Measurements from ENCODE around the gene NFKB2.

DNA sequence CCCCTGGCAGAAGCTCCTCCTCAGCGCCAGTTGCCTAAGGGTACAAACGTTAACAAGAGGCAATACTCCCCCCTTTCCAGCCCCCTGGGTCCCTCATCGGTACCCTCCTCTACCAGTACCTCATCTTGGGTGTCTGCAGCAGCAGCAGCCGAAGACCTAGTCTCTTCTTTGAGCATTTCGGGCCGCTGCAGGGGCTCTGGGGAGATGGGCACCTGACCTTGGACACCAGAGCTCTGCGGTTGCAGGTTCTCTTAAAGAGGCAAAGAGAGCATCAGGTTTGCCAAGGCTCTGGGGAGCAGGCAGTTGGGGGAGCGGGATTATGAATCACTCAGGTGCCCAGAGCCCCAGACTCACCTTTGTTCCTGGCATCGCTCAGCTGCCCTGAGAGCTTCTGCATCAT, 28.6 kb downstream of the NFKB2 start:
- no peak for TF ChIP-seq RFX5 (IDR thresholded peaks at IDR 0.05; ENCODE audit: borderline replicate concordance, low read depth, low read length)
- TF ChIP-seq EP300 (IDR thresholded peaks at IDR 0.05; ENCODE audit: borderline replicate concordance in 1 of 2, low read depth in 2 of 2, low read length in 2 of 2) = no peak
- TF ChIP-seq, protein P1, sequence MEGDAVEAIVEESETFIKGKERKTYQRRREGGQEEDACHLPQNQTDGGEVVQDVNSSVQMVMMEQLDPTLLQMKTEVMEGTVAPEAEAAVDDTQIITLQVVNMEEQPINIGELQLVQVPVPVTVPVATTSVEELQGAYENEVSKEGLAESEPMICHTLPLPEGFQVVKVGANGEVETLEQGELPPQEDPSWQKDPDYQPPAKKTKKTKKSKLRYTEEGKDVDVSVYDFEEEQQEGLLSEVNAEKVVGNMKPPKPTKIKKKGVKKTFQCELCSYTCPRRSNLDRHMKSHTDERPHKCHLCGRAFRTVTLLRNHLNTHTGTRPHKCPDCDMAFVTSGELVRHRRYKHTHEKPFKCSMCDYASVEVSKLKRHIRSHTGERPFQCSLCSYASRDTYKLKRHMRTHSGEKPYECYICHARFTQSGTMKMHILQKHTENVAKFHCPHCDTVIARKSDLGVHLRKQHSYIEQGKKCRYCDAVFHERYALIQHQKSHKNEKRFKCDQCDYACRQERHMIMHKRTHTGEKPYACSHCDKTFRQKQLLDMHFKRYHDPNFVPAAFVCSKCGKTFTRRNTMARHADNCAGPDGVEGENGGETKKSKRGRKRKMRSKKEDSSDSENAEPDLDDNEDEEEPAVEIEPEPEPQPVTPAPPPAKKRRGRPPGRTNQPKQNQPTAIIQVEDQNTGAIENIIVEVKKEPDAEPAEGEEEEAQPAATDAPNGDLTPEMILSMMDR (IDR thresholded peaks at IDR 0.05; ENCODE audit: control extremely low read depth in 1 of 3, insufficient read depth in 1 of 3, low read depth in 1 of 3, low read length in 3 of 3) = no peak
- no peak for TF ChIP-seq POLR2AphosphoS5 (IDR thresholded peaks at IDR 0.05; ENCODE audit: low read depth, low read length)
- TF ChIP-seq NRF1 (IDR thresholded peaks at IDR 0.05; ENCODE audit: low read depth, low read length) = no peak
- no peak for TF ChIP-seq SRF (IDR thresholded peaks at IDR 0.05; ENCODE audit: low read depth, low read length)
- TF ChIP-seq BACH1 (IDR thresholded peaks at IDR 0.05; ENCODE audit: low read length) = no peak
- TF ChIP-seq, protein P2, sequence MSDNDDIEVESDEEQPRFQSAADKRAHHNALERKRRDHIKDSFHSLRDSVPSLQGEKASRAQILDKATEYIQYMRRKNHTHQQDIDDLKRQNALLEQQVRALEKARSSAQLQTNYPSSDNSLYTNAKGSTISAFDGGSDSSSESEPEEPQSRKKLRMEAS (IDR thresholded peaks at IDR 0.05) = no peak
